GM18517 (cell line): ENCODE measurements around the gene ZDHHC7.
"Not testable (repeated sequence)": the region's sequence is repeated elsewhere in the genome, so short reads cannot be mapped to it uniquely, and the experiment has no call there.

Experiments used
- ATAC-seq: cut with Tn5 transposase; IDR thresholded peaks from one replicate; pipeline ENCODE4 v1.9.1; 2021; ENCODE audit warnings: mild to moderate bottlenecking, moderate library complexity; ENCODE audit not compliant: unreplicated experiment

Gene ZDHHC7

GRCh38 chr16:84947022-84947421 lies 64.3 kb downstream of the ZDHHC7 start:
- no peak for ATAC-seq

GRCh38 chr16:84943620-84944019 lies 67.7 kb downstream of the ZDHHC7 start:
- ATAC-seq = no peak

GRCh38 chr16:84942786-84943185 lies 68.5 kb downstream of the ZDHHC7 start:
- ATAC-seq = no peak

- ATAC-seq = no peak
Measured at GRCh38 chr16:84941921-84942320, 69.4 kb downstream of the ZDHHC7 start.

GRCh38 chr16:84940670-84941551 lies 70.4 kb downstream of the ZDHHC7 start:
- no peak for ATAC-seq

GRCh38 chr16:84938616-84939015 lies 72.7 kb downstream of the ZDHHC7 start:
- not testable (repeated sequence) for ATAC-seq

- no peak for ATAC-seq
Measured at GRCh38 chr16:84937196-84938005, 73.9 kb downstream of the ZDHHC7 start.

- ATAC-seq = no peak
Measured at GRCh38 chr16:84933774-84934631, 77.3 kb downstream of the ZDHHC7 start.

- no peak for ATAC-seq
Measured at GRCh38 chr16:84932681-84933080, 78.7 kb downstream of the ZDHHC7 start.

GRCh38 chr16:84931506-84931905 lies 79.8 kb downstream of the ZDHHC7 start:
- no peak for ATAC-seq

GRCh38 chr16:84931107-84931494 lies 80.2 kb downstream of the ZDHHC7 start:
- ATAC-seq = no peak

- ATAC-seq = no peak
Measured at GRCh38 chr16:84930298-84931106, 80.8 kb downstream of the ZDHHC7 start.

- no peak for ATAC-seq
Measured at GRCh38 chr16:84929421-84930297, 81.7 kb downstream of the ZDHHC7 start.

- ATAC-seq = no peak
Measured at GRCh38 chr16:84928679-84929420, 82.5 kb downstream of the ZDHHC7 start.

- no peak for ATAC-seq
Measured at GRCh38 chr16:84927621-84928591, 83.4 kb downstream of the ZDHHC7 start.

GRCh38 chr16:84926462-84926861 lies 84.9 kb downstream of the ZDHHC7 start:
- no peak for ATAC-seq

GRCh38 chr16:84925773-84926372 lies 85.5 kb downstream of the ZDHHC7 start:
- no peak for ATAC-seq
